Heart left ventricle (tissue), 16 donors: ENCODE measurements around the gene SPPL3. TPM values are rescaled to one million over a fixed set of nuclear protein-coding genes. Genes with fewer than 3 reads are reported as not detected.

ENCODE experiments used
- ATAC-seq, 4 donors: fragments of 200-7000 bp; cut with Tn5 transposase; one replicate each; pipeline ENCODE4 v1.9.1; 2020 to 2022; ENCODE audit warnings: moderate library complexity in 4 of 4, mild to moderate bottlenecking in 3 of 4, moderate number of reproducible peaks in 1 of 4
- DNase-seq, 5 donors: peaks; one replicate each; pipeline ENCODE4 v3.0.0-alpha.2; 2020
- H3K27ac ChIP-seq, 12 donors: fragments of 200-600 bp; sonication (generic) in 4 of 12; one replicate each; pipeline versions ENCODE4 v1.5.0 to v1.8.0; 2016 to 2022; ENCODE audit warnings: mild to moderate bottlenecking in 2 of 12
- H3K27me3 ChIP-seq, 9 donors: fragments of 200-600 bp; sonication (generic) in 2 of 9; one replicate each; pipeline versions ENCODE4 v1.5.1 to v1.8.0; 2016 to 2022; ENCODE audit warnings: mild to moderate bottlenecking in 3 of 9
- H3K36me3 ChIP-seq, 9 donors: fragments of 200-600 bp; sonication (generic) in 2 of 9; one replicate each; pipeline versions ENCODE4 v1.5.0 to v1.8.0; 2018 to 2022; ENCODE audit warnings: mild to moderate bottlenecking in 2 of 9
- H3K4me1 ChIP-seq, 12 donors: fragments of 200-600 bp; sonication (generic) in 4 of 12; one replicate each; pipeline versions ENCODE4 v1.5.0 to v1.8.0; 2016 to 2022; ENCODE audit warnings: mild to moderate bottlenecking in 3 of 12
- H3K4me3 ChIP-seq, 12 donors: fragments of 200-600 bp; sonication (generic) in 4 of 12; one replicate each; pipeline versions ENCODE4 v1.5.0 to v1.8.0; 2017 to 2022; ENCODE audit warnings: mild to moderate bottlenecking in 9 of 12, moderate library complexity in 4 of 12
- H3K9me3 ChIP-seq, 12 donors: fragments of 200-600 bp; sonication (generic) in 4 of 12; one replicate each; pipeline versions ENCODE4 v1.5.0 to v1.8.0; 2016 to 2022; ENCODE audit warnings: mild to moderate bottlenecking in 1 of 12
- POLR2A ChIP-seq, 2 donors: fragments of 450-650 bp; IDR thresholded peaks; one replicate each; pipeline ENCODE4 v1.6.1; 2017; ENCODE audit warnings: antibody characterized with exemption in 2 of 2, mild to moderate bottlenecking in 2 of 2, moderate library complexity in 2 of 2
- WGBS, 4 donors: extraction: QIAGEN DNeasy Blood & Tissue Kit in 2 of 4; methylation state at CpG; one replicate each; pipeline versions ENCODE4 v1.1.5 to v1.1.7; 2013 to 2018; 5-methylcytosine and 5-hydroxymethylcytosine counted together
- intact Hi-C, 10 donors: fragments of 100-400 bp; cut with DNase I; formaldehyde crosslinking; loops; one replicate each; pipeline versions ENCODE4 v1.11.1 to v1.14.2; 2022
- polyA plus RNA-seq, 2 donors: library from polyadenylated mRNA; stranded (reverse); fragments of 200-250 nt; gene quantifications; one replicate each; pipeline ENCODE4 v1.2.3, GENCODE V29; 2013
- total RNA-seq, 9 donors: library from RNA; depleted of rRNA in 2 of 9; stranded (reverse); fragments of >200 nt in 2 of 9; fragmentation: NEBNext Ultra II Directional in 3 of 9; extraction: Animal tissue kit (Norgen Biotek cat#: 25700) in 3 of 9; gene quantifications; one replicate each; pipeline versions ENCODE4 v1.1.0 to v1.2.4, GENCODE V29; 2016 to 2023
- TF ChIP-seq, protein P1 (sequence below), 12 donors: fragments of 200-600 bp; sonication (generic) in 4 of 12; IDR thresholded peaks; one replicate each; pipeline versions ENCODE4 v1.5.0 to v1.8.0; 2018 to 2022; ENCODE audit warnings: antibody characterized with exemption in 12 of 12, mild to moderate bottlenecking in 5 of 12
- donor health status: ischemic (EF 13 %, LVEDD 7.1; RV severe dilation, severe dysfunction).
- donor health status: healthy with polysubstance abuse.
- donor health status: DM: no; HTN: yes; CAD: no.
- donor health status: DM: no; HTN: no; CAD: no.
- donor health status: ischemic (EF 25% LVEDD 6.9; RV normal size, moderate dysfunction).
- donor health status: ischemic (EF 25% LVEDD 5.7; RV mildly dilated, moderate dysfunction).
- donor health status: healthy.
- donor health status: DM: yes; HTN: yes; CAD: no.
- donor health status: ischemic (EF 35%, LVEDD 5.7; RV mildly dilated, moderate dysfunction).
- donor health status: nonischemic (EF 11% LVEDD 7.7; RV severe dilation, severe dysfunction).
- donor health status: DM: yes; HTN: yes; CAD: no.
- donor health status: PGD.
- donor health status: ischemic (EF 29% LVEDD 5.4; RV normal size, mild dysfunction).
- donor health status: nonischemic (EF 23%, LVEDD 6.1; RV moderate dilation, normal function).

The SPPL3 gene
- total and polyA plus RNA-seq, 11 donors = 8.2 to 48.2 (median 26.5) TPM

DNA sequence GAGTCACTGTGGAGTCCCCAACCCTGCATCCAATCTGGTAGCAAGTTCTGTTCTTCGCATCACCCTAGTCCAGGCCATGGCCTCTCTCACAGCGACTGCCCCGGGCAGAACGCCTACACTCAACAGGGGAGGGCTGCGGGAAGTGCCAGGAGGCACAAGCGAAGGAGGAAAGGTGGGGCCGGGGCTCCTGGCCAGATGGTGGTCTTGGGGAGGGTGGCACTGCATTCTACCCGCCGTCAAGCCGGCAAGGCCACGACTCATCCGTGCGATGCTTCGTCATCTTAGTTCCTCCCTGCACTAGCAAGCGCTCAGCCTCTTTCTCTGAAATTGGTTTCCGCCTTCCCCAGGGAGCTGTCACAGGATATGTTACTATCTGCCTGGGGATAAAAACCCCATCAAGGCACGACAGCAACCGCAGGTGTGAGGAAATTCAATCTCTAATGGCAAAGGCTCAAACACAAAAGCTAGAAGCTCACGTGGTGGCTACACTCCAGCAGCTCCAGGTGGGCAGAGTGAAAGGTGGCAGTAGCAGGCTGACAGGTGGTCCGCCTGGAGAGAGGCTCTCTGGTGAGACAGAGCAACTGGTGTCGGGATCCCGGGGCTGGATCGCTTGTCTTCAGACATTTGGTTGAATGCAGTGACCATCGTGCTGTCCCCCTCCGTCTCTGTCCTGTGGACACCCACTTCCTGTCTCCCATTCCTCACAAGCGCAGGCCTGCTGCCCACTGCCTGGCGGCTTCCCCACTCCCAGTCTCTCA is 144.4 kb downstream of the SPPL3 start:
- Histone ChIP-seq H3K27me3 (no peaks in the 10 kb centered on the region), H3K4me3 (no peak overlapping the region), H3K36me3 (peaks cover 0 to 37% (median 20%) of the 10 kb centered on the region in 9 donors), H3K4me1 (peaks cover 0 to 21% (median 10%) of the 10 kb centered on the region in 12 donors), H3K27ac (no peak overlapping the region), H3K9me3 (peaks cover 0 to 5% (median 0%) of the 10 kb centered on the region in 12 donors)
- intact Hi-C loops = loop anchor here in 3 of 10 donors (10.0 kb wide), 2 partner anchors 75 to 145 kb away; partner anchors contain the start of gene SPPL3 (in 2 of the 3)
- 82 to 87% (median 84%) methylated on average over 26 to 27 of the region's 27 CpGs for WGBS, 4 donors
- TF ChIP-seq, protein P1, sequence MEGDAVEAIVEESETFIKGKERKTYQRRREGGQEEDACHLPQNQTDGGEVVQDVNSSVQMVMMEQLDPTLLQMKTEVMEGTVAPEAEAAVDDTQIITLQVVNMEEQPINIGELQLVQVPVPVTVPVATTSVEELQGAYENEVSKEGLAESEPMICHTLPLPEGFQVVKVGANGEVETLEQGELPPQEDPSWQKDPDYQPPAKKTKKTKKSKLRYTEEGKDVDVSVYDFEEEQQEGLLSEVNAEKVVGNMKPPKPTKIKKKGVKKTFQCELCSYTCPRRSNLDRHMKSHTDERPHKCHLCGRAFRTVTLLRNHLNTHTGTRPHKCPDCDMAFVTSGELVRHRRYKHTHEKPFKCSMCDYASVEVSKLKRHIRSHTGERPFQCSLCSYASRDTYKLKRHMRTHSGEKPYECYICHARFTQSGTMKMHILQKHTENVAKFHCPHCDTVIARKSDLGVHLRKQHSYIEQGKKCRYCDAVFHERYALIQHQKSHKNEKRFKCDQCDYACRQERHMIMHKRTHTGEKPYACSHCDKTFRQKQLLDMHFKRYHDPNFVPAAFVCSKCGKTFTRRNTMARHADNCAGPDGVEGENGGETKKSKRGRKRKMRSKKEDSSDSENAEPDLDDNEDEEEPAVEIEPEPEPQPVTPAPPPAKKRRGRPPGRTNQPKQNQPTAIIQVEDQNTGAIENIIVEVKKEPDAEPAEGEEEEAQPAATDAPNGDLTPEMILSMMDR (IDR thresholded peaks at IDR 0.05) = no peak
- no peak for TF ChIP-seq POLR2A (IDR thresholded peaks at IDR 0.05)
- no peak for ATAC-seq
- no peak for DNase-seq

DNA sequence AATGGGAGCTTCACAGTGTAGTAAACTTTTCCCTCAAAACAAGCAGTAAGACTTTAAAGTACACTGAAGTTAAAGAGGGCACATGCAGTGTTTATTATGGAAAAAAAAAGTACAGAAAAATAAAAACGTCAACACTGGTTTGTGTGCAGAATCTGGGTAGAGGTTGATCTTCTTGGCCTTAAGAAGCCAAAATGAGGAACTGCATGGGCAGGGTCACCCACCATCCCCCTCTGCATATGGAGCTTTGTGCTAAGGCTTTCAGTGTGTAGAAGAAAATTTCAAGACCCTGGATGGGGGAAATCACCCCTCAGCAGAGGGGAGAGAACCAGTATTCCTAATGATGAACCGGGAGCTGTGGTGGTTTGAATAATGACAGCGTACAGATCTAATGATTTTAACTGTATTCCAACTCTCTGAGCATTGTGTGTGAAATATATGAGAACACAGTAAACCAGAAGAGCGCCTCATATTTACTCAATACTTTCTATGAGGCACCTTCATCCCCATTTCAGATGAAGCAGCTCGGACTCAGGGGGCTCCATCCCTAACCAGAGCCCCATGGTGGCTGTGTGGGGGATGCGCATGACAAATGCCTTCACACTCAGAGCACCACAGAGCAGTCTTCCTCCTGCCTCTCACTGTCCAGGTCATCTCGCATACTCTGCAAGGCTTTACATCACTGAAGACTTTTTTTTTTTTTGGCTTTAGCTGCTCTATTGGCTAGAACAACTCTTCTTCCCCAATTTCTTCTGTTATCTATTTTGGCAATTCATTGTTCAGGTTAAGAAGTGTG is 145.2 kb downstream of the SPPL3 start:
- Histone ChIP-seq H3K4me1 (peaks cover 0 to 21% (median 10%) of the 10 kb centered on the region in 12 donors), H3K36me3 (peaks cover 0 to 29% (median 12%) of the 10 kb centered on the region in 9 donors), H3K9me3 (peaks cover 0 to 9% (median 0%) of the 10 kb centered on the region in 12 donors), H3K4me3 (no peak overlapping the region), H3K27me3 (no peaks in the 10 kb centered on the region), H3K27ac (no peak overlapping the region)
- TF ChIP-seq, protein P1 (IDR thresholded peaks at IDR 0.05) = no peak
- no peak for TF ChIP-seq POLR2A (IDR thresholded peaks at IDR 0.05)
- intact Hi-C loops = no loop called here
- no peak for ATAC-seq
- 89 to 95% (median 94%) methylated on average over 7 of the region's 7 CpGs for whole genome bisulfite sequencing, 4 donors
- DNase-seq = no peak

DNA sequence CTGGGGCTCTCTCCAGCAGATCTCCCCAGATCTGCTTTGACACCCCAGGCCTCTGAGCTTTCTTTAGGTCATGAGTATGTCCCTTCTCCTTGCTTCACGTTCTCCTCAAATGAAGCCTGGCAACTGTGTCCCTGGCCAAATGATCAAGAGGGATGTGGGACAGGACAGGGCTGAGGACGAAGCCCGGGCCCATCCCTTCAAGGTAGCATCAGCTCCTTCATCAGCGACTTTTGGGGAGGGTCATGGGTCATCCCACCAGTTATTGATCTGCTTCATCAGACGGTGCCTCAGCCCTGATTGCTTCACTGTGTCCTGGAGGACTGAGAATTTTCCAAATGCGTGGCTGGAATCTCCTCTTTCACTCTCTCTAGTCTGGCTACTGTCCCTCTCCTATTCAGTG is 146.2 kb downstream of the SPPL3 start:
- Histone ChIP-seq H3K27ac (no peak overlapping the region), H3K9me3 (peaks cover 0 to 9% (median 0%) of the 10 kb centered on the region in 12 donors), H3K4me1 (peaks cover 0 to 21% (median 10%) of the 10 kb centered on the region in 12 donors), H3K27me3 (no peaks in the 10 kb centered on the region), H3K4me3 (no peak overlapping the region), H3K36me3 (peaks cover 0 to 19% (median 3%) of the 10 kb centered on the region in 9 donors)
- intact Hi-C loops = no loop called here
- 84 to 92% (median 90%) methylated on average over 6 of the region's 6 CpGs for WGBS, 4 donors
- no peak for DNase-seq
- no peak for TF ChIP-seq POLR2A (IDR thresholded peaks at IDR 0.05)
- TF ChIP-seq, protein P1 (IDR thresholded peaks at IDR 0.05) = no peak
- no peak for ATAC-seq

DNA sequence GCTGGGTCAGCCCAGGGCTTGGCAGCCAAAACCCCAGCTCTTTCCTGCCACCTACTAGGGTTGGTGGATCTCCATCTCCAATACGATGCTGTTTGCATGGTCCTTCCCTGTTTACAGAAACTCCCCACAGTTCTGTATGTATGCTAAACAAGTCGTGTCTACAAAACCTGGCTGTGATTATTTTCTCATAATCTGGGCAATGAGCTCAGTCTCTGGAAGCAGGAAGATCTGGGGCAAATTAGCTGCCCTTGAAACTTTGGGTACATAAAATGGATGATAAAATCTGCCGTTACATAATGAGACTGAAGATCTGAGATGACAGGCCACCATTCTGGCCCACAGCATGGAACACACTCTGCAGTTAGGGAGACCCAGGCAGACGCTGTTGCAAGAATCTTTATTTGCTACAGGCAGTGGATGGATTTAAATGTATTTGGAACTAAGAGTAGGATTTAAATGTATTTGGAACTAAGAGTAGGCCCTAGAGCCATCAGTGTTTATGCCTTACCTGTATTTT is 146.9 kb downstream of the SPPL3 start:
- Histone ChIP-seq H3K4me3 (no peak overlapping the region), H3K36me3 (peaks cover 0 to 16% (median 0%) of the 10 kb centered on the region in 9 donors), H3K27ac (no peak overlapping the region), H3K9me3 (peaks cover 0 to 9% (median 0%) of the 10 kb centered on the region in 12 donors), H3K27me3 (no peaks in the 10 kb centered on the region), H3K4me1 (peaks cover 0 to 18% (median 8%) of the 10 kb centered on the region in 12 donors)
- intact Hi-C loops = no loop called here
- DNase-seq = no peak
- TF ChIP-seq, protein P1 (IDR thresholded peaks at IDR 0.05) = no peak
- no peak for TF ChIP-seq POLR2A (IDR thresholded peaks at IDR 0.05)
- 76 to 88% (median 83%) methylated on average over 4 of the region's 4 CpGs for WGBS, 4 donors
- ATAC-seq = no peak
